ENCODE data around the gene TTC39A. TPM values are rescaled to one million over a fixed set of nuclear protein-coding genes. Genes with fewer than 3 reads are reported as not detected.
A peak's percentile ranks its signal among the peaks of the same experiment; 100 is the strongest.

Gene TTC39A
- total and polyA plus RNA-seq, 12 donors = 4.7 to 44.8 (median 15.7) TPM

DNA sequence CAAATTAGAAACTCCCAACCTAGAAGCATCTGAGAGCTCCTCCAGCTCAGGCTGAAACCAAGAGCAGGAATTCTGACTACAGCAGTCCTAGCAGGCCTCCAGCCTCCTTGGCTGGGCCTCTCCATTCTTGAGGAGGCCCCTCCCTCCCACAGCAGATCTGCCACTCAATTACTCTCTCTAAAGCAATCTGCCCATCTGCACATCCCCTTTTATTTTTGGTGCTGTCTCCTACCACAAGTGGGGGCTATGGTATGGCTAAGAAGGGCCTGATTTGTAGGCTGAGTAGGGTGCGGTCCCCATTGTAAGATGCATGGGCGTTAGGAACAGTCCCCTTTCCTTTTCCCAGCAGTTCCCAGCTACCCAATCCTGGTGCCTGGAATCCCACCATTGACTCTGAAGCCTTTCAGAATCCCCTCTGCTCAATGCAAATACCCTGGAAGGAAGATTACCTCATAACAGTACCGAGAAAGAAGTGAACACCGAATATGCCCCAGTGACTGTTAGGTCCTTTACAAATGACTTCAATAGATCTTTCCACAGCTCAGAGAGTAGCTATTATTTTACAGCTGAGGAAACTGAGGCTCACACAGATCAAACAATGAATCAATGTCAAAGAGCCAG, 11.6 kb upstream of the TTC39A start:
- DNase-seq = peak in 2 of 7 donors; percentile 16 to 31
- Histone ChIP-seq H3K4me3 (no peak overlapping the region), H3K27me3 (no peaks in the 10 kb centered on the region), H3K4me1 (replicated peaks in 1 of 2) (peaks cover 4 to 7% of the 10 kb centered on the region in 2 donors), H3K36me3 (replicated peaks in 1 of 2) (no peaks in the 10 kb centered on the region), H3K27ac (no peak overlapping the region), H3K9me3 (replicated peaks in 1 of 3) (no peaks in the 10 kb centered on the region)
- intact Hi-C loops (cut with DNase I) = loop anchor here in 1 of 2 donors (10.0 kb wide), 1 partner anchor 193 kb away; no protein-coding TSS in a partner anchor
- WGBS, 4 donors = 88 to 95% (median 93%) methylated on average over 4 of the region's 4 CpGs
- TF ChIP-seq, protein P1, sequence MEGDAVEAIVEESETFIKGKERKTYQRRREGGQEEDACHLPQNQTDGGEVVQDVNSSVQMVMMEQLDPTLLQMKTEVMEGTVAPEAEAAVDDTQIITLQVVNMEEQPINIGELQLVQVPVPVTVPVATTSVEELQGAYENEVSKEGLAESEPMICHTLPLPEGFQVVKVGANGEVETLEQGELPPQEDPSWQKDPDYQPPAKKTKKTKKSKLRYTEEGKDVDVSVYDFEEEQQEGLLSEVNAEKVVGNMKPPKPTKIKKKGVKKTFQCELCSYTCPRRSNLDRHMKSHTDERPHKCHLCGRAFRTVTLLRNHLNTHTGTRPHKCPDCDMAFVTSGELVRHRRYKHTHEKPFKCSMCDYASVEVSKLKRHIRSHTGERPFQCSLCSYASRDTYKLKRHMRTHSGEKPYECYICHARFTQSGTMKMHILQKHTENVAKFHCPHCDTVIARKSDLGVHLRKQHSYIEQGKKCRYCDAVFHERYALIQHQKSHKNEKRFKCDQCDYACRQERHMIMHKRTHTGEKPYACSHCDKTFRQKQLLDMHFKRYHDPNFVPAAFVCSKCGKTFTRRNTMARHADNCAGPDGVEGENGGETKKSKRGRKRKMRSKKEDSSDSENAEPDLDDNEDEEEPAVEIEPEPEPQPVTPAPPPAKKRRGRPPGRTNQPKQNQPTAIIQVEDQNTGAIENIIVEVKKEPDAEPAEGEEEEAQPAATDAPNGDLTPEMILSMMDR (IDR thresholded peaks at IDR 0.05) = no peak
- TF ChIP-seq POLR2A (IDR thresholded peaks at IDR 0.05) = no peak

DNA sequence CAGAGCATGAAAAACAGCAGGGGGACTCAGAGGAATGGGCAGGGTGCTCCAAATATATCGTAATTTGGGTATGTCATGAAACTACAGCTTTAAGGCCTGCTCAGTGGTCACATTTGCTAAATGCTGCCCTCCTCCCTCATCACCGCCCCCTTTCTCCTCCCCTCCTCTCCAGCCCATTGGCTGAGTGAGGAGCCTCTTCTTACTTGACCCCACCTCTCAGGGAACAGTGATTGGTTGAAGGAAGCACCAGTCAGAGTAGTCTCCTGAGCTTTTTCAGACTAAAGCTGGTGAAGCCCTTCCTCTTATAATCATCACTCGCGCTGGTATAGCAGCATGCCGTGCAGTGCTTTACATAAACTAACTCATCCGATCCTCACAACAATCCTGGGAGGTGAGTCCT, 10.0 kb upstream of the TTC39A start:
- Histone ChIP-seq H3K27ac (no peak overlapping the region), H3K9me3 (replicated peaks in 1 of 3) (no peaks in the 10 kb centered on the region), H3K4me3 (no peak overlapping the region), H3K4me1 (replicated peaks in 1 of 2) (peaks cover 4 to 5% of the 10 kb centered on the region in 2 donors), H3K27me3 (no peaks in the 10 kb centered on the region), H3K36me3 (replicated peaks in 1 of 2) (no peaks in the 10 kb centered on the region)
- DNase-seq = no peak
- 94 to 96% (median 95%) methylated on average over 6 of the region's 6 CpGs for WGBS, 4 donors
- TF ChIP-seq, protein P1 (IDR thresholded peaks at IDR 0.05) = no peak
- no peak for TF ChIP-seq POLR2A (IDR thresholded peaks at IDR 0.05)
- intact Hi-C loops (cut with DNase I) = loop anchor here in 1 of 2 donors (10.0 kb wide), 1 partner anchor 194 kb away; no protein-coding TSS in a partner anchor

GRCh38 chr1:51336711-51337110, 6.3 kb upstream of the TTC39A start:
- Histone ChIP-seq H3K9me3 (replicated peaks in 1 of 3) (no peaks in the 10 kb centered on the region), H3K27me3 (no peaks in the 10 kb centered on the region), H3K36me3 (replicated peaks in 1 of 2) (no peaks in the 10 kb centered on the region), H3K4me3 (no peak overlapping the region), H3K27ac (no peak overlapping the region), H3K4me1 (replicated peaks in 1 of 2) (peaks cover 0 to under 1% of the 10 kb centered on the region in 2 donors)
- peak in 1 of 7 donors; percentile 11 for DNase-seq
- WGBS, 4 donors = 91 to 96% (median 94%) methylated on average over 4 of the region's 4 CpGs
- TF ChIP-seq, protein P1 (IDR thresholded peaks at IDR 0.05) = no peak
- TF ChIP-seq POLR2A (IDR thresholded peaks at IDR 0.05) = no peak
- intact Hi-C loops (cut with DNase I) = no loop called here

DNA sequence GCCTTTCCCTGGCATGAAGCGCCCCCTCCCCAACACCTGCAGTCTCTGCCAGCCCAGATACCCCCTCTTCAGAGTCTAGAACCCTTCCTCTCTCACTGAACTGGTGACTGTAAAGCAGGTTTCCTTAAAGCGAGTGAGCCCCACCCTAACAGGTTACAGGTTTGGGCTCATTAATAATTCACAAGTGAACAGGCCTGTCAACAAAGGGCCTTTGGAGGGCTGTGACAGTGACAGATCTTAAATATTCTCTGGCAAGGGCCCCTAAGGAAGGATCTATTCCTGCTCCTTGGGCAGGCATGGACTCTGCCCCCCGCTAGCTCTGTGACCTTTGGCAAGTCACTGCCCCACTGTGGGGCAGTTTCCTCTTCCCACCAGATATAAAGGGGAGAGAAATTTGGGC, 5.6 kb upstream of the TTC39A start:
- intact Hi-C loops (cut with DNase I) = no loop called here
- H3K4me3 ChIP-seq = no peak overlapping the region
- H3K36me3 ChIP-seq (replicated peaks in 1 of 2) = no peaks in the 10 kb centered on the region
- 89 to 97% (median 95%) methylated on average over 3 of the region's 3 CpGs for WGBS, 4 donors
- H3K9me3 ChIP-seq (replicated peaks in 1 of 3) = no peaks in the 10 kb centered on the region
- H3K27me3 ChIP-seq = no peaks in the 10 kb centered on the region
- H3K27ac ChIP-seq = no peak overlapping the region
- DNase-seq = peak in 1 of 7 donors; percentile 11
- TF ChIP-seq, protein P1 (IDR thresholded peaks at IDR 0.05) = no peak
- no peak for TF ChIP-seq POLR2A (IDR thresholded peaks at IDR 0.05)
- H3K4me1 ChIP-seq (replicated peaks in 1 of 2) = peaks cover 0 to 7% of the 10 kb centered on the region in 2 donors

Measured in adrenal gland (tissue), 12 donors.